Epithelial cell of prostate (primary cell): Measurements from ENCODE around the gene HOXC13.

Experiments used
- DNase-seq: peaks from one replicate; pipeline ENCODE4 v3.0.0-alpha.2; 2011; ENCODE audit warnings: low read depth, low spot score
- H3K27ac ChIP-seq: fragments of 450-650 bp; 2 replicates; pipeline ENCODE4 v1.5.1; 2017; ENCODE audit warnings: mild to moderate bottlenecking

Gene HOXC13

DNA sequence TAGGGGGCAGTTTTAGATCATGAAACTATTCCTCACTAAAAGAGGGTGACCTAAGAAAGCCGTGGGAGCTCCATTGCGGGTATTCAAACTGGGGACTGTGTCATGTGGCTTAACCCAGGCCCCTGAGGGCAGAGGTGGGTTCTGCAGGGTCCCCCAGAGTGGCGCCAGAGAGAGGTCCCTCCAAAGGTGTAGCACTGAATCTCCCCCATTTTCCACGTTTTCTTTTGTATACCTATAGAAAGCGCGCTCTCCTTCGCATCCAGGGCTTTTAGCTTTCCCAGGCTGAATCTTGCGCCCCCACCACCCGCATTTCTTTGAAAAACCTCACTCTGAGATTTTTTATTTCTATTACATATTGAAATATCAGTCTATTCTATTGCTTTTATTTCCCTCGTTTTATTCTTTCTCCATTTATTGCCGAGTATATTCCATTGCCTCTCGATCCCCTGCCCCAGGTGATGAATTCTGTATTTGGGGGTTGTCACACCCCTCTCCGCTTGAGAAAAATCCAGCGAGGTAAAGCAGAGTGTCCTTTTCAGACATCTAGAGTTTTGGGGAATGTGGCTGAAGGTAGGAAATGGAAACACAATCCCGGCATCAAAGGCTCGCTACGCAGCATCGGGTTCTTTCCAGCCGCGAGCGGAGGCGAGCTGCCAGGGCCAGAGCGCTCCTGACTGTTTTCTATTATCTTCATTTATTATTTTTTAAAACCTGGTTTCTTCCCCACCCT, 870 bp upstream of the HOXC13 start:
- DNase-seq: no peak
- H3K27ac ChIP-seq: no peak overlapping the region

DNA sequence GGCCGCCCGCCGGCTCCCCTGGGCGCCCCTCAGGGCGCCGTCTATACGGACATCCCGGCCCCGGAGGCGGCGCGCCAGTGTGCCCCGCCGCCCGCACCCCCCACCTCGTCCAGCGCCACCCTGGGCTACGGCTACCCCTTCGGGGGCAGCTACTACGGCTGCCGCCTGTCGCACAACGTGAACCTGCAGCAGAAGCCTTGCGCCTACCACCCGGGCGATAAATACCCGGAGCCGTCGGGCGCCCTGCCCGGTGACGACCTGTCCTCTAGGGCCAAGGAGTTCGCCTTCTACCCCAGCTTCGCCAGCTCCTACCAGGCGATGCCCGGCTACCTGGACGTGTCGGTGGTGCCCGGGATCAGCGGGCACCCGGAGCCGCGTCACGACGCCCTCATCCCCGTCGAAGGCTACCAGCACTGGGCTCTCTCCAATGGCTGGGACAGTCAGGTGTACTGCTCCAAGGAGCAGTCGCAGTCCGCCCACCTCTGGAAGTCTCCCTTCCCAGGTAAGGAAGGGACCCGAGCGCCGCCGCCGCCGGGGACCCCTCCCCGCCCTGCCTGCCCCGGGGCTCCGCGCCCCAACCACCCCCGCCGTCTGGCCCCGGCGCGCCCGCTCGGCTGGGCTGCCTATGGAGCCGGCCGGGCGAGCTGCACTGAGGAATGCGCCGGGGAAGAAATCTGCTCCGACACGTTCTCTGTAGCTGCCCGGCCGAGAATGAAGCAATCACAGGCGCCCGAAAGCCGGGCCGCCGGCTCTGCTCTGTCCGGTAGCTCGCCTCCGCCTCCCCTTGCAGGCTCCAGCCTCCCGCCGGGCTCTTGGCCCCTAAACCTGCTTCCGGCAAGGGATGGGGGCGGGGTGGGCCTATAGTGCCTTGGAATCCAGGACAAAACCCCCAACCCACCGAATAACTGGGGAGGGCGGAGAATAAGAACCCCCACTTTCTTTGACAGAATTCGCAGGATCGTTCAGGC, 794 bp downstream of the HOXC13 start:
- peak; percentile 27 for DNase-seq
- H3K27ac ChIP-seq: no peak overlapping the region

DNA sequence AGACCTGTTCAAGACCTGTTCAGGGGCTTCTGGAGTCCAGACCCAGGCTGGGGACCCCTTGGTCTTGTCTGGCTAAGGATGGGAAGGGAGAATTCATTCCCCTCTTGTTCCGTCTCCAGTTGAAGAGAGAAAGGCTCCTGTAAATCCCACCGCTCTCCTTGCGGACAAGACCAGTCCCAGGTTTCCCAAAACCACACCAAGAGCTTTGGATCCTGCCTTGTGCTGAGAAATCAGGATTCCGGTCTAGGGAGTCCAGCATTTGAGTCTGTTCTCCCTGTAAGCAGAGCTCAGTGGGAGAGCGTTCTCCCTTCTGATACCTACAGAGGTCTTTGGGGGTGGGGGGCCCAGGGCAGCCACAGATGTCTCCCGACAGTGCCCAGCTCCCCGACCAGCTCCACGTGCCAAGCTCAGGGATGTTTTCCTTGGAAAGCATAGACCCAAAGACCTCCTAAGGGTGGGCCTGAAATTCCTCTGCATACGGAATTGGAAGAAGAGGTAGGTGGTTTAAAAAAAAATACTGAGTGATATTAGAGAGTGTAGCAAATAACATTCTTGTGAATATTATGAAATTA, 1.9 kb downstream of the HOXC13 start:
- no peak overlapping the region for H3K27ac ChIP-seq
- DNase-seq: no peak

DNA sequence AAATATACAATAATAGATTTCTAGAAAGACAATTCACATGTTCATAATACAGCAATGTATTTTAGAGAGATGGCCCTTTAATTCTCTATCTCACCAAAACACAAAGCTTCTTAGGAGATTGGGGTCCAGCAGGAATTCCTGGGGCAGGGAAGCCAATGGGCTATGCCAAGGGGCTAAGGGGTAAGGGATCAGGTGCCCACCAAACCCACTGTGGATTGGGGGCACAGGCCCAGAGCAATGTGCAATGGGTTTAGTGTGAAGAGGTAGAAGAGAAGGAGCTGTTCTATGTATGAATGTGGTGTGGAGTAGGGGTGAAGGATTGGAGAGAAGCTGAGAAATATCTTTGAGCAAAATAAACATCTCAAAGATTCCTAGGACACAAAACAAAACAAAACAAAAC, 2.6 kb downstream of the HOXC13 start:
- no peak for DNase-seq
- H3K27ac ChIP-seq: no peak overlapping the region

DNA sequence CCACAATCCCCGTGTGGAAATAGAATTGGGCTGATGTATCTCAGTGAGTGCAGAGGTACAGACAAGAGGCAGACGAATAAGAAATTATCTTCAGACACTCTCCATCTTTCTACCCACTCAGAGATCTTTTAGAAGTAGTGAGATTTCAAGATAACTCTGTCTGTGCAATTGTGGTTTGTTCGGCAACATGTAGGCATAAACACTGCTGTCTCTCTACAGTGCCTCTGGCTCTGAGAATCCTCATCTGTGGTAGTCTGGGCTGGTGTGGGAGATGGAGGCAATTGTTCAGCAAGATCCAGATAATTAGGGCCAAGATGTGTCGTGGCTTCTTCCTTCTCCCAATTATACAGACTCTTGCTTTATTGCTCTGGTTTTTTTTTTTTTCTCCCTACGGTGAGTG, 3.1 kb downstream of the HOXC13 start:
- no peak for DNase-seq
- H3K27ac ChIP-seq: no peak overlapping the region

DNA sequence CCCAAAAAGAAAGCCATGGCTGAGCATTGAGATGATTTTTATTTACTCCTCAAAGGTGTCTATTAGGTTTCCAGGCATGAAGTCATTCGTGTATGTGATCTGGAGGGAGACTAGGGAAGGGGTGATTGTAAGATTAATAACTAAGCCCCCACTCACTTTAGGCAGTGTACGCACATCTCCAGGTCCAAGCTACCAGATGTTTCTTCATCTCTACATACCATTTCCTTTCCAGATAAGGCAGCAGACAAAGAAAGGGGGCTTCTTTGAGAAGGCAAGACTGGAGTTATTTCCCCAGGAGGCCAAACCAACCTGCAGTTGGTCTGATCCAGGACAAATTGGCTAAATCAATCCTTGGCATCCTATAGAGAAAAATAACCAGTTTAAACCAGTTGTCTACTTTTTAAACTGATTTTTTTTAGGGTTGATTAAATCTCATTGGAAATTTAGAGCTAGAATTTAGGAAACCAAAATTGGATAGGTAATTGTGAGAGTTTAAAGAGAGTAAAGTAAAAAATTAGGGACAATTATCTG, 3.9 kb downstream of the HOXC13 start:
- DNase-seq: no peak
- H3K27ac ChIP-seq: no peak overlapping the region

DNA sequence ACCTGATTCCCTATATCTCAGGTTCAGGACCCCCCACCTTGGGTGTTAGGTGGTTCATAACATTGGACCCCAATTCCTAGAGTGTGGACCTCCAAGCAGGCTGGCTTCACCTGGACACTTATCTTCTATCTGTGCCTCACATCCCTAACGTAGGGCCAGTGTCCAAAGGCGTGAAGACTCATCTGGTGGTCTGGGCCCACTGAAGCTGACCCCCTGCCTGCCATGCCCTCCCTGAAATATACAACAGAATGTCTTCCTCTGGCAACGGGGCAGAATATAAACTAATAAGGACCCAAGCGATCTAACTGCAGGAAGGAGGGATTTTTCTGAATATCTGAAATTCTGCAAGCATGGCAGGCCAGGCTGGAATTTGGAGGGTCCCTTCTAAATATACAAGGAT, 5.6 kb downstream of the HOXC13 start:
- H3K27ac ChIP-seq: no peak overlapping the region
- DNase-seq: no peak

DNA sequence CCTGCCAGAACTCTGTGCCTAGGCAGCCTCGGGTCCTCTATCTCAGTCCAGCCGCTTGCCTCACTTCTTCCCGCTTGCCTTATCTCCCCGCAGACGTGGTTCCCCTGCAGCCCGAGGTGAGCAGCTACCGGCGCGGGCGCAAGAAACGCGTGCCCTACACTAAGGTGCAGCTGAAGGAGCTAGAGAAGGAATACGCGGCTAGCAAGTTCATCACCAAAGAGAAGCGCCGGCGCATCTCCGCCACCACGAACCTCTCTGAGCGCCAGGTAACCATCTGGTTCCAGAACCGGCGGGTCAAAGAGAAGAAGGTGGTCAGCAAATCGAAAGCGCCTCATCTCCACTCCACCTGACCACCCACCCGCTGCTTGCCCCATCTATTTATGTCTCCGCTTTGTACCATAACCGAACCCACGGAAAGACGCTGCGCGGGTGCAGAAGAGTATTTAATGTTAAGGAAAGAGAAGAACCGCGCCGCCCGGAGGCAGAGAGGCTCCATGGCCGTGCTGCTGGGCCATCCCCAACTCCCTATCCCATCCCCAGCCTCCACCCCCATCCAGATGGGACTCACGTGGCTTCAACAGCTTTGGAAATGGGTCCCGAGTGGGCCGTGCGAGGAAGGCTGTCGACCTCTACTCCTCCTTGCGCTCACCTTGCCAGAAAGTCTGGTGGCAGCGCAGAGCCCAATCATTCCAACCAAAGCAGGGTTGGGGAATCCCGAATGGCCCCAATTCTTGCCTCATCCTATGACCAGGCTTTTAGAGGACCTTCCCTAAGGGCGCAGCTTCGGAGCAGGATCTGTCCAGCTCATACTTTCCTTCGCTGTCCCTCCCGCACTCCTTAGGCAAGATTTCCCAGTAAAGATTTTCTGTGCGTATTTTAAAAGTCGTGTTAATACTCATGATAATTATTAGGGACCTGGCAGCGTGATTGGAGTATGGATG, 6.5 kb downstream of the HOXC13 start:
- DNase-seq: no peak
- H3K27ac ChIP-seq: no peak overlapping the region

DNA sequence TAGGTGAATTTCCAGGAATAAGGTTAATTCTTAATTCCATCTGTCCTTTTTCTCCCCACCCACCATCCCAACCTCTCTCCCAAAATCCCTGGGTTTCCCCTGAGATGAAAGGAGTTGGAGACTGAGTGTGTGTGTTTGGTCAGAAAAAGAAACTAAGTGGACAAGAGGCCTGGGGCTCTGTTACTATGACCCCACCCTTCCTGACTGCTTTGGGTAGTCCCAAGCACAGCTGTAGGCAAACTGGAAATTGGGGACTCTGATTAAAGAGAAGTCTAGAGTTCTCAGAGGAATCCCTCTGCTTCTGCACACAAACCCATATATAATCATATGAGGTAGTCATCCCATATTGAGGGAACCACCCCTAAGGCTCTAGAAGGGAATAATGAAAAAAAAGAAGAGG, 9.1 kb downstream of the HOXC13 start:
- DNase-seq: no peak
- no peak overlapping the region for H3K27ac ChIP-seq

DNA sequence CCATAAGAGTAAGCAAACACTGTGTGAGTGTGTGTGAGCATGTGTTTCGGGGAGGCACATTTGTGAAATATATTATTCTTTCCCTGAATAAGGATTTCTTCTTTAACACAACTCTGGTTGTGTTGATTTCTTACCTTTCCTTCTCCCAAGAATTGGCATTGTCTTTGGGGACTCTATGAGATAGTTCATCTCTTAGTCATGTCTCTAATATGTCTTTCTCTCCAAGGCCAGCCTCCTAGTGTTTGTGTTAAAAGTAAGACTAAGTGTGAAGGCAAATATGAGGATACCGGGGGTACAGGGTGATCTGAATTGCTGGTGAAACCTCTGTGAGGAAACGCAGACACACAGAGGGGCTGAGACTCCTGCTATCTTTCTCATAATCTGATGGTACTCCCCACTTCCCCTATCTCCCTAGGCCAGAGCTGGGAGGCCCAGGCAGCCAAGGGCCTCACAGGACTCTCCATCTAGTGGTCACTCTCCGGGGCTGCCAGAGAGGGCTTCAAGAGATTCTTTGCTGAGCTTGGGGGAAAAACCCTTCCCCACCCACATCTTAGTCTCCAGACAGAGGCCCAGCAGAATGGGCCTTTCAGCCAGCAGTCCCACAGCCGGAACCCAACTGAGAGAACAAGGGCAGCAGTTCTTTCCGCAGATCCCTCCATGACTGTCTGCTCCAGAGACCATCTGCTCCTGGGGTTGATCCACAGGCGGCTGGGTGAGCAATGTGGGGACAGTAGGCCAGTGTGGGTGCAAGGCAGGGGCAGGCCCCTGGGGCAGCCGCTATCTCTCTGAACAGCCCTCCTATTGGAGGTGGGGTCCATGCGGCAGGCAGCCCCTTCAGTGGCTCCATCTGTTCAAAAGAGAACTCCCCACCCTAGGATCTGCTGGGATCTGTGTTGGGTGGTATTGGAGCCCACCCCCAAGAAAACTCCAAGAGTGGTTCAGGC, 10.3 kb downstream of the HOXC13 start:
- DNase-seq: no peak
- no peak overlapping the region for H3K27ac ChIP-seq

DNA sequence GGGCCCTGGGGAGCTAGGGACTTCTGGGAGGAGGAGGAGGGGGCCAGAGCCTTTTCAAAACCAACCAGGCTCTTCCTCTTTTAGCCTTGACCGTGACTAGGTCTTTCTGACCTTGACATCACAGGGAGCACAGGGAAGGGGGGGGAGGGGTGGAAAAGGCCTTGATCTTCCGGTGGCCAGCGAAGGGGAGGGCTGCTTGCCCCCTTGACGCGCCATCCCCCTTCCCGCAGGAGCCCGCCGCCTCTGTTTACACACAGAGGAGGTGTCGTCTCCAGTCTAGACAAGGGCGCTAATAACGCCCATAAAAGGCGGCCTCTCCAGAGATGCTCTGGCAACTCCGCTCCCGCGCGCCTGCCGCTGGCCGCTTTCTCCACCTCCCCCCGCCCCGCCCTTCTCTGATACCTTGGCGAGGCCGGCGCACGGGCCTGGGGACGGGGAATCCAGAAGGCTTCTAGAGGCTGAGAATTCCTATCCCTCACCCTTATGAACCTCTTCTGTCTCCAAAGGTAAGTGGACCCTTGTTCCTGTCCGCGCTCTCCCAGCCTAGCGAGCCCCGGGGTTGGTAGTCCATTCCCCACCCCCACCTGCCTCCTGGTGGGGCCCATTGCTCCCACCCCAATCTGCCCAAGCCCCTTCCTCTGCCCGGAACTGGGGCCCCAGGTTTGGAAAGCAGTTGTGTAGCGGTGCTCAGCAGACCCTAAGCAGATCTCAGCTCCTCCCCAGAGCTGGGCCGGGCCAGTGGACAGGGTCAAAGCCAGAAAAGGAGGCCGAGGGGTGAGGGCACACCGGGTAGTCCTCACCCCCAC, 11.2 kb downstream of the HOXC13 start:
- H3K27ac ChIP-seq: no peak overlapping the region
- no peak for DNase-seq

DNA sequence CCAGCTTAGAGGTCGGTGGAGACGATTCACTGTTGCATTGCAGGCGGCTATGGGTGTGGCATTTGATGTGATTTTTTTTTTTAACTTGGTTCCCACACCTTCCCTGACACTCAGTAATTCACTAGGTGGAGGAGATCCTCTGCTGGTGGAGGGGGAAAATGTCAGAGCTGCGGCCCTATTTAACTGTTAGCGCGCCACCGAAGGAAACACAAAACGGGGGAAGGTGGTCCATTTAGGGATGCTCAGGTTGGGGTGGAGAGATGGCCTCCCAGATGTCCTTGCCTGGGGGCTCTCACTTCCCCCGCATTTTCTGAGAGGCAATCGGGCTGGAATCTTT, 11.8 kb downstream of the HOXC13 start:
- no peak for DNase-seq
- H3K27ac ChIP-seq: no peak overlapping the region

DNA sequence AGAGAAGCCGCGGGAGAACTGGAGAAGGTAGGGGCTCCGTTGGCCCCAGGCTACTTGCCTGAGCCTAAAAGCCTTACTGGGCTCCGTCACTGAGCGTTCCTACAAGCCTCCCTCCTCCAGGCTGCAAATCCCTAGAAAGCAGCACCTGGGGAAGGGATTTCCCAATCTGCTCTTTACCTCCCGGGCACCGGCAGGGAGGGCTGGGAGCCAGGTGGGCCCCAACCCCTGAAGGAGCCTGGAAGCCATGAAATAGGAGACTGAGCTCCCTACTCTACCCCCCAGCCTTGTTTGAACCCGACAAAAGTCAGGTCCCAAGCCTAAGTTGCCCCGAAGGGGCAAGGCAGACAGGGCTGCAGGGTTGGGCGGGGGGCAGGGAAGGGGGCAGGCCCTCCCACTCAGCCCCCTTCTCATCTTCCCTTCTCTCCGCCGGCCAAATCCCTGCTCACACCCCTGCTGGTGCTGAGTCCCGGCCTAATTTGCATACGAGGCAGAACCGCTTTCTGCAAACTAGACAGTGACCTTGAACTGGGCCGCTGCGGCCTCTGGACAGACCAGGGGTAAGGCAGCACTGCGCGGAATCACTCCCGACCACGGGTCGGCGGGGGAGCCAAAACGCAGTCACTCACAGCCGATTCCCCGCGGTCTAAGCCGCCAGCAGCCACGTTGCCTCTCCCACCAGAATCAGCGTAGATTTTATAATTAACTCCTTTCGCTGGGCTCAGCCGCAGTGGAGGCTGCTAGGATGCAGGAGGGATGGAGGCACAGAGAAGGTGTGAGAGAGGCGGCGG, 12.4 kb downstream of the HOXC13 start:
- H3K27ac ChIP-seq: no peak overlapping the region
- DNase-seq: no peak

DNA sequence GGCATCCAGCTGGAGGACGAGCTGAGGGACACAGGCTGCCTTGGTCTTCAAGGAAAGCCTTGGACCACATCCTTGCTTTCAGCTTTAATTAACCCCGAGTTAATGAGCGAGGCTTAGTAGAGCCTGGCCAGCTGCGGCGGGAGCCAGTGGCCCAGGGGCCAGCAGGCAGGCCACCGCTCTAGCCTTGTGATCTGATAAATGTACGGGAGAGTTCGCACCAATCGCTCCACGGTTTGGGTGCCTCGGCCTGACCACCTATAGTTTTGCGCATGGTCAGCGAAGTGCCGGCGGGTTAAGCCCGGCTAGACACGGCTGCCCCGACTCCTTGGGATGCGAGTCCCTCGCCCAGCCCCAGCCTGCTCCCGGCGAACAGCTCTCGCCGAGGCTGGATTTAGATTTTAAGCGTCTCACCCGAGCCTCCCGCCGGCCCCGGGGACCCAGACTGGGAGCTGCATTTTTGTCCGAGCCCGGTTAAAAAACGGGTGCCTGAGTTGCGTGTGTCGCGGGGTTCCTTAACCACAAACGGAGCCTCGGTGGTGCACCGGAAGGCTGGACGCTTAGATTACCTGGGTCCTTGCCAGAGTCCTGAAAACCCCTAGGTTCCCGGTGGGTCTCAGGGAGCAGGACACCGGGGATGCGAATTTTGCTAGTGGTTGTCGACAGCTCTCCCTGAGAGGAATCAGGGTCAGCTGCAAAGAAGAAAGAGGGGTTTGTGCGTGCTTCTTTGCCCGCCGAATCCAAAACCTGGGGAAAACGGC, 13.1 kb downstream of the HOXC13 start:
- no peak for DNase-seq

DNA sequence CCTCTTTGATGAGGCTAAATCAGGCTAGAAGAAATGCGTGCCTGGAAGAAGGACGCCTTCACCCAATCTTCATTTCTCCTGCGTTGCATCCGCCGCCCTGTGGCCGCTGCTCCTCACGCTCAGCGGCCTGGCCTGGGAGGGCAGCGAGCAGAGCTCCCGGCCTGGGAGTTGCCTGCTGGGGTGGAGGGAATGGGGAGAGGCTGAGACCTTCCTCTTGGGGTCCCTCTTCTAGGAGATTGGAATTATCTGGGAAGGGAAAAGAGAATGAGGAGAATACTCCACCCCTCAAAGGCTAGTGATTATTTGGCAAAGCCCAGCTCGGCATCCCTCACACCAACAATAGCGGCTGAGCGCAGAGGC, 13.7 kb downstream of the HOXC13 start:
- no peak overlapping the region for H3K27ac ChIP-seq
- no peak for DNase-seq

More for the DNA sequence above, 13.1 kb downstream of the HOXC13 start:
- H3K27ac ChIP-seq: no peak overlapping the region

DNA sequence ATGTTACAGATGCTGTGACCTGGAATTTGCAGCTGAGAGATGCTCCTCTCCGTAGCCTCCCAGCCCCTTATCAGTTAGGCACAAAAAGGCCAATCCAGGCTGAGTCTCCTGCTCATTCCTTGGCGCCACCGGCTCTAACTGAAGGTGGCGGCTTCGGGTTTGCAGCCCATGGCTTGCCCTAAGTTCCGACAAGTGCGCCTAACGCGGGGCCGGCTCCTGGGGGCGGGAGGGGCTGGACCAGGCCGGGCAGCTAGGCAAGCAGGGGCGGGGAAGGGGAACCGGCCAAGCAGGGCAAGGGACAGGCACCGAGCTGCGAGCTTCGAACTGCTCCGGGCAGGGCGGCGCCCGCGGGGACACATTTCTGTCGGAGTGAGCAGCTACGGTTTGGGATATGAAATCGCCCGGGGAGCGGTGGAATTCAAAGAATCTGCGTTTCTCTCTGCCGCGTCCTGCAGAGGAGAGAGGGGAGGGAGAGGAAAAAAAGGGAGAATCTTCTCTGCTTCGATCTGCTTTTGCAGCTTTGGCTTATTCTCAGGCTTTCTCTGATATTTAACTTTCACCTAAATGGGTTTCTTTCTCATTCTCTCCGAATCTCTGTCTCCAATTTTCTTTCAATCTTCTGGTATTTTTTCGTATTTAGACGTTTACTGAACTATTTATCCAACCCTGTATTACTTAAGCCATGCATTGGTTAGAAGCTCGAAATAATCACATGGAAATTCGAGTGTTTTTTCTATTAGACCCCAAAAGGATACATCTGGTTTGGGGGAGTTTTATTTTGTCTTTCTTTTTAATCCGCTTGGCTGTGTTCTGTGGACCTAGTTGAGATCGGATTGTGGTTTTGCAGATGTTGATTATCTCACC, 14.5 kb downstream of the HOXC13 start:
- H3K27ac ChIP-seq: no peak overlapping the region
- DNase-seq: no peak
